ENCODE data around the gene CRACDL.

DNA sequence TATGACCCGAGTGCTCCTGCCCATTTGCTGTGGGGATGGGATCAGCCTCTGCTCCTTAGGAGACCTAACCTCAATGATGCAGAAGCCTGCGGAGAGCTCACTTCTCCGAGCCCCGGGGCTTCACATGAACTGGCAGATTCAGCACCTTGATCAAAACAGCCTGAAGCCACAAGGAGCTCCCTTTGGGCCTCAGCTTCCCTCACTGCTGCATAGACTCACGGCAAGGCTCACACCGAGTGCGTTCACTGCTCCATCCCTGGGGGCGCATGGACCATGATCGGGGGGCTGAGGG is 33.0 kb downstream of the CRACDL start:
- TF ChIP-seq, protein P1, sequence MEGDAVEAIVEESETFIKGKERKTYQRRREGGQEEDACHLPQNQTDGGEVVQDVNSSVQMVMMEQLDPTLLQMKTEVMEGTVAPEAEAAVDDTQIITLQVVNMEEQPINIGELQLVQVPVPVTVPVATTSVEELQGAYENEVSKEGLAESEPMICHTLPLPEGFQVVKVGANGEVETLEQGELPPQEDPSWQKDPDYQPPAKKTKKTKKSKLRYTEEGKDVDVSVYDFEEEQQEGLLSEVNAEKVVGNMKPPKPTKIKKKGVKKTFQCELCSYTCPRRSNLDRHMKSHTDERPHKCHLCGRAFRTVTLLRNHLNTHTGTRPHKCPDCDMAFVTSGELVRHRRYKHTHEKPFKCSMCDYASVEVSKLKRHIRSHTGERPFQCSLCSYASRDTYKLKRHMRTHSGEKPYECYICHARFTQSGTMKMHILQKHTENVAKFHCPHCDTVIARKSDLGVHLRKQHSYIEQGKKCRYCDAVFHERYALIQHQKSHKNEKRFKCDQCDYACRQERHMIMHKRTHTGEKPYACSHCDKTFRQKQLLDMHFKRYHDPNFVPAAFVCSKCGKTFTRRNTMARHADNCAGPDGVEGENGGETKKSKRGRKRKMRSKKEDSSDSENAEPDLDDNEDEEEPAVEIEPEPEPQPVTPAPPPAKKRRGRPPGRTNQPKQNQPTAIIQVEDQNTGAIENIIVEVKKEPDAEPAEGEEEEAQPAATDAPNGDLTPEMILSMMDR (IDR thresholded peaks at IDR 0.05; ENCODE audit: low read depth, low read length), result no peak
- no peak for TF ChIP-seq EZH2phosphoT487 (IDR thresholded peaks at IDR 0.05; ENCODE audit: low read depth)
